OCI-M2 (cell line): ENCODE results near the gene RILPL2.
"Not testable (repeated sequence)": the region's sequence is repeated elsewhere in the genome, so short reads cannot be mapped to it uniquely, and the experiment has no call there.

Experiments used
- DNase-seq: peaks from one replicate; lab custom pipeline; 2025; ENCODE audit not compliant: unreplicated experiment; lab: John Stamatoyannopoulos, UW

The RILPL2 gene

DNA sequence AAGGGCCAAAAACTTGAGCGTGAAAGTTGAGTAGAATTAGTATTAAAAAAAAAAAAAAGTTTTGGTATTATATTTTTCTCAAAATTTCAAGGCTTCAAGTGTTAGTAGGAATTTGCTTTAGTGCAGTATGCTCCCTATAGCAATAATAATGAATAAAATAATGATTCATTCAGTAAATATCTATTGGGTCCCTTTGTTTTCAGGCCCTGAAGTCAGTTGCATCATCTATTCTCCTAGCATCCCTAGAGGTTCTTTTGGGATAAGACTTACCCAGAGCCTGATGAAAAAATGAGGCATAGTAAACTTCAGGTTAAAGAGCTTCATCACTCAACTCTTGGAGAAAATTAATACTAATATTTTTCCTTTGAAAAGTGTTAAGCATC, 51.5 kb downstream of the RILPL2 start:
- no peak for DNase-seq

DNA sequence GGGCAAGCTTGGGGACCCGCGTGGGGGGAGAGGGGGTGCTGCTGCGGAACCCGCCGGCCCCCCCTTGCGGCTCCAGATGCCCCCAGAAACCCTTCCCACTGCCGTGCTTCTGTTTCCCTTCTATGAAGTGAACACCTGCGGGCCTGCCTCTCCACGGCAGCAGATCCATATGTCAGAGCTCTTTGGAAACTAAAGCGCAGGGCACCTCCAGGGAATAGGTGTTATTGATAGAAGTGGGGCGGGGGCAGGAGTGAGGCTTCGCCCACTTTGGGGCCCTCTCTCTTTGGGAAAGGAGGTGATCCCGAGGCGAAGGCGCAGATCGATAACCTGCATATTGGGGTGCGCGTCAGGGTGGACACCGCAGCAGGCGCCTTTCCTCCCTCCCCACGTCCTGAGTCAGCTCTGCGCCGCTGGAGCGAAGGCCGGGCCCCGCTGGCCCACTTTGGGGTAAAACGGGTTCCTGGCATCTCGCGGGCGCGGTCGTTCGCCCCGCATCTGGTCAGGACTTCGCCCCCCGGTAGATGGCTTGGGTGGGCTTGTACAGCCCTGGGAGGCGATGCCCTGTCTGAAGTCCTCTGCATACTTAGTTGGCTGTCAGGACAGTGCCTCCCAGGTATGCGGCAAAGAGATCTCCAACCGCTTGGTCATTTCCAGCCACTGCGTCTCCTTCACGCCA, 52.0 kb downstream of the RILPL2 start:
- DNase-seq = no peak

DNA sequence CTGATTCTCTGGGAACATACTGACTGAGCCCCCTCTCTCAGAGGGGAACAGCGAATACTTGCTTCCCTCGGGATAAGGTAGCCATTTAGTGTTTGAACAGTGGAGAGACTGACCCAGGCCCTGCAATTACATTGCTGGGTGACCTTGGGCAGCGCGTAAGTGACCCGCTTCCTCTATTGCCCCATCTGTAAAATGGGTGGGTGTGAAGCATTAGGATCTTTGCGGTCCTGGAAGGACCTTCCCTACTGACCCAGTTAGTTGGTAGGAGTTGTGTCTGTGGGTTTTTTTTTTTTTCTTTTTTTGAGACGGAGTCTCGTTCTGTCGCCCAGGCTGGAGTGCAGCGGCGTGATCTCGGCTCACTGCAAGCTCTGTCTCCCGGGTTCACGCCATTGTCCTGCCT, 53.8 kb downstream of the RILPL2 start:
- no peak for DNase-seq

DNA sequence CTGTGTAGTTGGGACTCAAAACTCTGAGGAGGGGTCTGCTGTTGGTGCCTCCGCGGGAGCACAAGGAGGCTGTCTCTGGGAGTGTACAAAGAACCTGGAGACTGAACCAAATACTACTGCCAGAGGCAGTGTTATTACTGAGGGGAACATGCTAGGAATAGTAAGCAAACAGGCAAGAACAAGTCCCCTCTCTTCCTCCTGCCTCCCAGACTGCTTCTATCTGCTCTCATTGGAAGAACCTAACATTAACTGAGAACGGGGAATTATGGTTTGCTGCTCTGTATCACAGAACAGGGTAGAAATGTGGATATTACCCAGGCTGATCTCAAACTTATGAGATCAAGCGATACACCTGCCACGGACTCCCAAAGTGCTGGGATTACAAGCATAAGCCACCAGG, 57.1 kb downstream of the RILPL2 start:
- no peak for DNase-seq

DNA sequence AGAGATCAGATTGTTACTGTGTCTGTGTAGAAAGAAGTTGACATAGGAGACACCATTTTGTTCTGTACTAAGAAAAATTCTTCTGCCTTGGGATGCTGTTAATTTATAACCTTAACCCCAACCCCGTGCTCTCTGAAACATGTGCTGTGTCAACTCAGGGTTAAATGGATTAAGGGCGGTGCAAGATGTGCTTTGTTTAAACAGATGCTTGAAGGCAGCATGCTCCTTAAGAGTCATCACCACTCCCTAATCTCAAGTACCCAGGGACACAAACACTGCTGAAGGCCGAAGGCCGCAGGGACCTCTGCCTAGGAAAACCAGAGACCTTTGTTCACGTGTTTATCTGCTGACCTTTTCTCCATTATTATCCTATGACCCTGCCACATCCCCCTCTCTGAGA, 64.1 kb downstream of the RILPL2 start:
- not testable (repeated sequence) for DNase-seq

DNA sequence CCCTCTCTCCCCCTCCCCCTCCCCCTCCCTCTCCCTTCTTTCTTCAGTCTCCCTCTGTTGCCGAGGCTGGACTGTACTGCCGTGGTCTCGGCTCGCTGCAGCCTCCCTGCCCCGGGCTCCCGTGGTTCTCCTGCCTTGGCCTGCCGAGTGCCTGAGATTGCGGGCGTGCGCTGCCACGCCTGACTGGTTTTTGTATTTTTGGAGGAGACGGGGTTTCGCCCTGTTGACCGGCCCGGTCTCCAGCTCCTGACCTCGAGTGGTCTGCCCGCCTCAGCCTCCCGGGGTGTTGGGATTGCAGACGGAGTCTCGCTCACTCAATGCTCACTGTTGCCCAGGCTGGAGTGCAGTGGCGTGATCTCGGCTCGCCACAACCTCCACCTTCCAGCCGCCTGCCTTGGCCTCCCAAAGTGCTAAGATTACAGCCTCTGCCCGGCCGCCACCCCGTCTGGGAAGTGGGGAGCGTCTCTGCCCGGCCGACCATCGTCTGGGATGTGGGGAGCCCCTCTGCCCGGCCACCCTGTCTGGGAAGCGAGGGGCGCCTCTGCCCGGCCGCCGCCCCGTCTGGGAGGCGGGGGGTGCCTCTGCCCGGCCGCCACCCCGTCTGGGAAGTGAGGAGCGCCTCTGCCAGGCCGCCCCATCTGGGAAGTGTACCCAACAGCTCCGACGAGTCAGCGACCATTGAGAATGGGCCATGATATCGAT, 64.7 kb downstream of the RILPL2 start:
- not testable (repeated sequence) for DNase-seq

DNA sequence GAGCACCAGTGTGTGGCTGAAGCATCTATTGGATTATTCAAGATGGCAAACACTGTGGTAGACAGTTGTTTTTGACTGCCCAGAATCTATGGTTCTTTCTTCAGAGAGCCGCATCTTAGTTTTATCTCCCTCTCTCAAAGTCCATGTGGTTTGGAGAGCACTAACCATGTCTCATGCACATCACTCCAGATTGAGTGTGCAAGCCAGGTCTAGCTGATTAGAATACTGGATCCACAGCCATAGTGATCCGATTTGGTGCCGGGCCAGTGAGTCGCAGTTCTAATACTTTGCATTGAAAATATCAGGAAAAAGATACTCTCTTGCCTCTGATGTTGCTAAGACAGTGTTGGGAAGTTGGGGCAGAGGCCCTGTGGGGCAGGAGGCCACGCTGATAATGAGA, 67.3 kb downstream of the RILPL2 start:
- DNase-seq = no peak

DNA sequence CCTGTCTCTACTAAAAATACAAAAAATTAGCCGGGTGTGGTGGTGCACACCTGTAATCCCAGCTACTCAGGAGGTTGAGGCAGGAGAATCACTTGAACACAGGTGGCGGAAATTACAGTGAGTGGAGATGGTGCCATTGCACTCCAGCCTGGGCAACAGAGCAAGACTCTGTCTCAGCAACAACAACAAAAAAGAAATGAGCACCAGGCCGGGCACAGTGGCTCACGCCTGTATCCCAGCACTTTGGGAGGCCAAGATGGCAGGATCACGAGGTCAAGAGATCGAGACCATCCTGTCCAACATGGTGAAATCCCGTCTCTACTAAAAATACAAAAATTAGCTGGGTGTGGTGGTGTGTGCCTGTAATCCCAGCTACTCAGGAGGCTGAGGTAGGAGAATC, 68.1 kb downstream of the RILPL2 start:
- not testable (repeated sequence) for DNase-seq

DNA sequence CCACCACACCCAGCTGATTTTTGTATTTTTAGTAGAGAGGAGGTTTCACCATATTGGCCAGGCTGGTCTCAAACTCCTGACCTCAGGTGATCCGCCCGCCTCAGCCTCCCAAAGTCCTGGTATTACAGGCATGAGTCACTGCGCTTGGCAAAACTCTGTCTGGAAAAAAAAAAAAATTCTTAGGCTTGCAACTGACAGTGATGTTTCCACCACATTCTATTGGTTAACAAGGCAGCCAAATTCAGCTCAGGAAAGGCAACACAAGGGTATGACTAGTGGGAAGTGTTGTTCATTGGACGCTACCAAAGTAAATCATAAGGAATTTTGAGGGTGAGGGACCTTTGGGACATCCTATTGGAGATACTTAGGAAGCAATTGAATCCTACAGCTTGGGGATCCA, 69.0 kb downstream of the RILPL2 start:
- DNase-seq = no peak
